GM12801 (cell line): ENCODE measurements around the gene NKX6-1.

Source experiments
- TF ChIP-seq, protein P1 (sequence below): IDR thresholded peaks from one replicate; pipeline ENCODE4 v1.5.1; 2011; ENCODE audit warnings: control low read depth; ENCODE audit not compliant: insufficient read length; ENCODE audit errors: extremely low read depth

Gene NKX6-1

DNA sequence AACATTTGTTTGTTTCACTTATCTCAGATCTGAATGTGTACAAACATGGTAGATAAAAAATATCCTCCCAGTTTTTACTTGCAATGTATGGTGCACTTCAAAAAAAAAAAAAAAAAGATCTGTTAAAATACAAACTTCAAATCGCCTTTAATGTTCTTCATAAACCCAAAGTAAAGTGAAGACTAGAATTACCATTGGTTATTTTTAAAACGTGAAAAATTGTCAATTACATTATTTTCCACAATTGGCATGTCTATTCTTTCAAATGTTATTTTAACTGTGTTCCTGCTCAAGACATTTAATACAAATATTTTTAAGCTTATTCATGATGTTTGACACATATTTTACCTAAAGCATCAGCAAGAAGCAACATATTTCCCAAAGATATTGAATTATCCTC lies 5.0 kb downstream of the NKX6-1 start:
- TF ChIP-seq, protein P1, sequence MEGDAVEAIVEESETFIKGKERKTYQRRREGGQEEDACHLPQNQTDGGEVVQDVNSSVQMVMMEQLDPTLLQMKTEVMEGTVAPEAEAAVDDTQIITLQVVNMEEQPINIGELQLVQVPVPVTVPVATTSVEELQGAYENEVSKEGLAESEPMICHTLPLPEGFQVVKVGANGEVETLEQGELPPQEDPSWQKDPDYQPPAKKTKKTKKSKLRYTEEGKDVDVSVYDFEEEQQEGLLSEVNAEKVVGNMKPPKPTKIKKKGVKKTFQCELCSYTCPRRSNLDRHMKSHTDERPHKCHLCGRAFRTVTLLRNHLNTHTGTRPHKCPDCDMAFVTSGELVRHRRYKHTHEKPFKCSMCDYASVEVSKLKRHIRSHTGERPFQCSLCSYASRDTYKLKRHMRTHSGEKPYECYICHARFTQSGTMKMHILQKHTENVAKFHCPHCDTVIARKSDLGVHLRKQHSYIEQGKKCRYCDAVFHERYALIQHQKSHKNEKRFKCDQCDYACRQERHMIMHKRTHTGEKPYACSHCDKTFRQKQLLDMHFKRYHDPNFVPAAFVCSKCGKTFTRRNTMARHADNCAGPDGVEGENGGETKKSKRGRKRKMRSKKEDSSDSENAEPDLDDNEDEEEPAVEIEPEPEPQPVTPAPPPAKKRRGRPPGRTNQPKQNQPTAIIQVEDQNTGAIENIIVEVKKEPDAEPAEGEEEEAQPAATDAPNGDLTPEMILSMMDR: no peak

DNA sequence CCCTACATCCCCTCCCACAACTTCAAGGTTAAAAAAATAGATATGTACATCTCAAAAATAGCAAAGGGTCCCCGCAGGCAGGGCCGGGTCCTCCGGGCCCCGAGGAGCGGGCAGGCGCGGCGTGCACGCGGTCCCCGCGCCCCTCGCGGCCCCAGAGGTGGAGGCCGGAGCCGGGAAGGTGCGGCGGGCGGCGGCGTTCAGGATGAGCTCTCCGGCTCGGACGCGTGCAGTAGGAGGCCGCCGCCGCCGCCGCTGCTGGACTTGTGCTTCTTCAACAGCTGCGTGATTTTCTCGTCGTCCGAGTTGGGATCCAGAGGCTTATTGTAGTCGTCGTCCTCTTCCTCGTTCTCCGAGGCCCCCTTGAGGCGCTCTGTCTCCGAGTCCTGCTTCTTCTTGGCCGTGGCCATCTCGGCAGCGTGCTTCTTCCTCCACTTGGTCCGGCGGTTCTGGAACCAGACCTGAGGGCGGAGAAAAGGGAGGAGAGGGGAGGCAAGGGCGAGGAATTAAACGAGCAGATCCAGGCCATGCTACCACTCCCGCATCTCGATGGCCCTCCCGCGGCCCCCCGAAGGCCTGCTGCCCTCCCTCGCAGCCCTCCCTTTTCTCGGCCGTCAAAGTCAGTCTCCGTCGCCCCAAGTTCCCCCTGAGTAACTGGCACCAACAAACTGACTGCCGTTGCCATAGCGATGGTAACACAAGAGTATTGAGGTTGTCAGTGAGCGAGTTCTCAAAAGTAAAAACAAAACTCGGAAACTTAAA lies 5.8 kb downstream of the NKX6-1 start:
- TF ChIP-seq, protein P1: no peak

DNA sequence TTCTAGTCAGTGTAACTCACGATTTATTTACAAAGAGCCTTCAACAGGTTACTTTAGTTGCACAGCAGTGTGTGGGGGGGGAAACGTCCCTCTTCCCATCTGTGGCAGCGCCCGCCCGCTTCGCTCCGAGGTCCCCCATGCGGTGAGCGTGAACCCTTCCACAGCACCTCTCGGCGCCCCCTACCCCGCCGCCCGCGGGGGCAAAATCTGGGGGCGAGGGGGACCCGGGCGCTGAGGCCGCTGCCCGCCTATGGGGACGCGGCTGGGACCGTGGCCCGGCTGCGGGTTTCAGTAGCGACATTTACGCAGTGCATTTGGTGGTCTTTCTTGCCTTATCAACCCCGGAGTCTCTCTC lies 6.4 kb downstream of the NKX6-1 start:
- TF ChIP-seq, protein P1: no peak

DNA sequence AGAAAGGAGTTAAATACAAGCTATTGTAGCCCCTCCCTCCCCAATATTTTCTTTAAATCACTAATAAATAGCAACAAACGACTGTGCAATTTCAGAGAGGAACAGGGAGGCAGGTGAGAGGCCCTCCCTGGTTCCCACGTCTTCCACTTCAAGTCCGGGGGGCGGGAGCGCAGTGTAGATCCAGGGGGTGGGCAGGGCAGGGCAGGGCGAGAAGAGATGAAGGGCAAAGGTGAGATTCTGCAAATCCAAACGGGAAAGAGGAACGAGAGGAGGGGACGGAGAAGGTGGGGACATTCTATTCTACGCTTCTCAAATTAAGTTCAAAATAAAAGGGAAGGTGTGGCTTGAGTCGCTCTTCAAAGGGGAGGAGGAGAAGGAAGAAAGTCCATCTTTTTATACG lies 6.8 kb downstream of the NKX6-1 start:
- TF ChIP-seq, protein P1: no peak

DNA sequence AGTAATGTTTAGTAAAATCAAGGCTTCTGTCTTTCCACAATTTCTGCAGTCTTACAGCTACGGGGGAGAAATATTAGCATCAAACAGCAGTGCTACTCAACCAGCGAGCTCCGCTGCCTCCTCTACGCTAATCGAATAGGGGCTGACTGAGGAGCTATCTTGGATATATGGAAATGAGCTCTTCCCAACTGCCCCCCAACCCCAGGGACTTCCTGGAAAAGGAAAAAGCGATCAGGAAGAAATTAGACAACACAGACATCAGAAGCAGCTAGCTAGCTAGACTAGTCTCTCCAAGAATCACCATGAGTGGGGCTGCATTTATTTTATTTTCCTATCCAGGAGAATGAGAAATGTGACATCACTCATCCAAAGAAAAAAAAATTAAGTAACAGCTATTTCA lies 7.6 kb downstream of the NKX6-1 start:
- TF ChIP-seq, protein P1: no peak

DNA sequence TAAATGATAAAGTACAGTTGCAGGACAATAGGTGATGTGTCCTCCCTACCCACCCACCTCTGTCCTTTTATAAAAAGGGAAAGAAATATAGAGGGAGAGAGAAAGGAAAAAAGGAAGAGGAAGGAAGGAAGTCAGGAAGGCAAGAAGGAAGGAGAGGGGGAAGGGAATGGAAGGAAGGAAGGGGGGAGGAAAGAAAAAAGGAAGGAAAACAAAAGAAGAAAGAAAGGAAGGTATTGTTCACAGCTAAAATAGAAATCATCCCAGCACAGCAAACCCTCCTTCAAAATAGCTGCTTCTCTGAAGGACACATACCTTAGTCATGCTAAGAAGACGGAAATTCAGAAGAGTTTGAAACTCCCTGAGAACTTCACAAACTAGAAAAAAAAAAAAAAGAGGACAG lies 8.4 kb downstream of the NKX6-1 start:
- TF ChIP-seq, protein P1: no peak

DNA sequence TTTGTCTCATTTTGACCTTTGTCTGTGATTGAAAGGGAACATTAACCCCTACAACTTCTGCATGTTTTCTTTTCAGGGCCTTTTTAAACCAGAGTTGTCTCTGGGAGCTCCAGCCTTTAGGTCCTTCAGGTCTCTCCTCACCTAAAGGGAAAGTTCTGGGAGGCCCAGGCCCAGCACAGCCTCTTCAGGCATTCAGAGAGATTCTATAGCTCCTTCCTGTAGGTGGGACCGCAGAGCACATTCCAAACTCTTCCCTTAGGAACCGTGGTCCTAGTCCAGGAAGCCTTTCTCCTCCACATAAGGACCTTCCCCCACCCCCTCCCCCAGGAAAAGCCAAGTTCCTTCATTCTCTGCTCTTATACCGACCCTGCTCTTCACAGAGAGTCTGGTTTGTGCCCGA lies 14.9 kb downstream of the NKX6-1 start:
- TF ChIP-seq, protein P1: no peak
